ENCODE measurements around the gene GAPDH.
A peak's percentile ranks its signal among the peaks of the same experiment; 100 is the strongest.
"Not testable (repeated sequence)": the region's sequence is repeated elsewhere in the genome, so short reads cannot be mapped to it uniquely, and the experiment has no call there.

The GAPDH gene

DNA sequence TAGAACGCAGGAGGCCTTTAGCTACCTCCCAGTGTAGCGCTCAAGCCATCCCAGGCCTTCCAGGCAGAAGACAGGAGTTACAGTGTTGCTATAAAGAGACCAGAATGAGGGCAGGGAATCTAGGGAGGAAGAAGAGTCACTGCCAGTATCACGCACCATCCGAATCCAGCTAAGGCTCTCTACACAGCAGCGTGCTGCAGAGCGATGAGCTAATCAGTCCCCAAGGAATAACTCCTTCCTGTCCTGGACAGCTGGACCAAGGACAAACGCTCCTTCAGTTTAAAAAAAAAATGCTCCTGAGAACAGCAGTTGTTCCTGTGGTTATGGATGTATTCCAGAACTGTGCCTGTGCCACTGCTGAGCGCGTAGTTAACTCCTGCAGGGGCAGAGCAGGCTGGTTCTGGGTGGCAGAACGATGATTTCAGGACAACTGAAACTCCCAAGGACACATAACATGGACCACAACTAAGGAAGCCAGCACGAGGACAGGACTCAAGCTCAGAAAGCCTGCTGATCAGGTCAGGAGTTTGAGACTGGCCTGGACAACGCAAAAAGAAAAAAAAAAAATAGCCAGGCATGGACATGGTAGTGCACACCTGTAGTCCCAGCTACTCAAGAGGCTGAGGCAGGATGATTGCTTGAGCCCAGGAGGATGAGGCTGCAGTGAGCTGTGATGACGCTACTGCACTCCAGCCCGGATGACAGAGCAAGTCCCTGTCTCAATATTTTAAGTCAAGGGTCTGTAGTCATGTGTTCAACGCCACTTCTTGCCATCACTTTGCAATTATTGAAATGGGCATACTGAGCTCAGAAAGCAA lies 18.9 kb downstream of the GAPDH start:
- ChIA-PET CTCF (interaction anchor here (0.7 to 16.9 kb wide), 16 partner anchors 9 to 283 kb away, joined by 3 to 235 read pairs (median 4); partner anchors contain the start of genes GAPDH, MRPL51 and NOP2), POLR2A (interaction anchor here (0.6 to 10.4 kb wide), 8 partner anchors 12 to 200 kb away, joined by 3 to 359 read pairs (median 6); partner anchors contain the start of genes GAPDH, MLF2, NOP2 and VAMP1)
- TF ChIP-seq, protein P1, sequence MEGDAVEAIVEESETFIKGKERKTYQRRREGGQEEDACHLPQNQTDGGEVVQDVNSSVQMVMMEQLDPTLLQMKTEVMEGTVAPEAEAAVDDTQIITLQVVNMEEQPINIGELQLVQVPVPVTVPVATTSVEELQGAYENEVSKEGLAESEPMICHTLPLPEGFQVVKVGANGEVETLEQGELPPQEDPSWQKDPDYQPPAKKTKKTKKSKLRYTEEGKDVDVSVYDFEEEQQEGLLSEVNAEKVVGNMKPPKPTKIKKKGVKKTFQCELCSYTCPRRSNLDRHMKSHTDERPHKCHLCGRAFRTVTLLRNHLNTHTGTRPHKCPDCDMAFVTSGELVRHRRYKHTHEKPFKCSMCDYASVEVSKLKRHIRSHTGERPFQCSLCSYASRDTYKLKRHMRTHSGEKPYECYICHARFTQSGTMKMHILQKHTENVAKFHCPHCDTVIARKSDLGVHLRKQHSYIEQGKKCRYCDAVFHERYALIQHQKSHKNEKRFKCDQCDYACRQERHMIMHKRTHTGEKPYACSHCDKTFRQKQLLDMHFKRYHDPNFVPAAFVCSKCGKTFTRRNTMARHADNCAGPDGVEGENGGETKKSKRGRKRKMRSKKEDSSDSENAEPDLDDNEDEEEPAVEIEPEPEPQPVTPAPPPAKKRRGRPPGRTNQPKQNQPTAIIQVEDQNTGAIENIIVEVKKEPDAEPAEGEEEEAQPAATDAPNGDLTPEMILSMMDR (IDR thresholded peaks at IDR 0.05; ENCODE audit: insufficient read depth, low read length, missing control alignments): no peak
- DNase-seq (ENCODE audit: low read depth, low spot score): no peak
- H3K4me3 ChIP-seq (ENCODE audit: low read depth, low read length): peak overlapping the region; percentile 32

- ChIA-PET POLR2A (interaction anchor here (0.7 to 10.4 kb wide), 4 partner anchors 13 to 84 kb away, joined by 3 to 359 read pairs (median 5); partner anchors contain the start of genes GAPDH, NOP2 and VAMP1), CTCF (interaction anchor here (0.7 to 16.9 kb wide), 13 partner anchors 8 to 130 kb away, joined by 3 to 235 read pairs (median 5); partner anchors contain the start of genes GAPDH, MRPL51 and NOP2)
- peak overlapping the region; percentile 83 for H3K4me3 ChIP-seq (ENCODE audit: low read depth, low read length)
- no peak for DNase-seq (ENCODE audit: low read depth, low spot score)
- TF ChIP-seq, protein P1 (IDR thresholded peaks at IDR 0.05; ENCODE audit: insufficient read depth, low read length, missing control alignments): peak; percentile 78
These were observed 20.1 kb downstream of the GAPDH start for GRCh38 chr12:6554168-6555017.

DNA sequence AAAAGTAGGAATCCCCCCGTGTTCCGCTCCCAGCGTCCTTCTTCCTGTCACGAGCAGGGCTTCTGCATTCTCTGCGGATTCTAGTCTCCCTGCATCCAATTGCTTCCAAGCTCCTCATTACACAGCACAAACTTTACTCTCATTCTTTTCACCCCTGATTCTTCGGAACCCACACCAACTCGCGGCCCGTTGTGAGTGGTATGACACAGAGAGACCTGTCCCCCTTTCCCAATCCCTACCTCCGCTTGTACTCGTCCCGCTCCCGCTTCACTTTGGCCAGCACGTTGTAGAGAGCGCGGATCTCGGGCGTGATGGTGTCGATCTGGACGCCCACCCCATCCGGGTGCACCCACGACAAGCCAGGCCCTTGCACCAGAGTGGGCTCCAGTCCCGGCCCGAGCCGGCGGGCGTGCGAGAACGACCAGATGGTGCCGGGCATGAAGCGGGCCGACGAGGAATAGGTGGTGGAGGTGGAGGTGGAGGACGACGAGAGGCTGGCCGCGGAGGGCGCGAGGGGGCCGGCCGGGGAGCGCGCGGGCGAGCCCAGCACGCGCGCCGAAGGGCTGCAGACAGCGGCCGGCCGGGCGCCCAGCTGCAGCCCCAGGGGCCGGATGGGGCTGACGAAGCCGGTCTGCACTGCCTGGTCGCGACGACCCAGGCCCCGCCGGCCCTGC lies 20.8 kb downstream of the GAPDH start:
- no peak for DNase-seq (ENCODE audit: low read depth, low spot score)
- POLR2A ChIA-PET: interaction anchor here (0.7 to 10.4 kb wide), 3 partner anchors 17 to 85 kb away, joined by 3 to 359 read pairs (median 7); partner anchors contain the start of genes GAPDH and VAMP1
- peak overlapping the region; percentile 83 for H3K4me3 ChIP-seq (ENCODE audit: low read depth, low read length)
- CTCF ChIA-PET: interaction anchor here (0.5 to 16.9 kb wide), 10 partner anchors 7 to 131 kb away, joined by 3 to 235 read pairs (median 7); partner anchors contain the start of genes GAPDH, NOP2 and TAPBPL
- TF ChIP-seq, protein P1 (IDR thresholded peaks at IDR 0.05; ENCODE audit: insufficient read depth, low read length, missing control alignments): no peak

- not testable (repeated sequence) for H3K4me3 ChIP-seq (ENCODE audit: low read depth, low read length); DNase-seq (ENCODE audit: low read depth, low spot score)
- ChIA-PET POLR2A (interaction anchor here (2.8 kb wide), 1 partner anchor 17 kb away, joined by 15 read pairs; no protein-coding TSS in a partner anchor), CTCF (interaction anchor here (1.4 to 16.9 kb wide), 7 partner anchors 5 to 222 kb away, joined by 3 to 235 read pairs (median 28); partner anchors contain the start of genes GAPDH, IFFO1 and NOP2)
These were observed 22.1 kb downstream of the GAPDH start for GRCh38 chr12:6556496-6556817.

DNA sequence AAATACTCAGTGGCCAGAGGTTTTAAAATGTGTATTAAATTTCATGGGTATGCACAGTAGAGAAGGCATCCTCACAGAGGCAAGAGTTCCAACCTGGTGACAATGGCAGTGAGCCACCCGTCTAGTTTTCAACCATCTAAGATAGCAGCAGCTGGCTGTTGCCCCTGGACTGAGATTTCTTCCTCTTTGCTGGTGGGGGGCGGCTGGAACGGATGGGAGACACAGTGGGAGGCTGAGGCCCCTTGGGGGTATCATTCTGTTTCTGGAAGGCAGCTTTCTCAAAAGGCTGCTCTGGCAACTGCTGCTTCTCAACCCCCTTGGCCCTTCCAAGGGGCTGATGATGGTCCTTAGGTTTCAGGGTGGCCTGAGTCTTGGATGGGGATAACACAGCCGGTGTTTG lies 22.5 kb downstream of the GAPDH start:
- no peak overlapping the region for H3K4me3 ChIP-seq (ENCODE audit: low read depth, low read length)
- ChIA-PET CTCF (interaction anchor here (0.7 to 16.9 kb wide), 11 partner anchors 6 to 222 kb away, joined by 3 to 235 read pairs (median 3); partner anchors contain the start of genes GAPDH, IFFO1 and NOP2), POLR2A (interaction anchor here (1.0 to 2.8 kb wide), 2 partner anchors 11 to 18 kb away, joined by 3 to 15 read pairs; partner anchors contain the start of gene NOP2)
- DNase-seq (ENCODE audit: low read depth, low spot score): no peak
- TF ChIP-seq, protein P1 (IDR thresholded peaks at IDR 0.05; ENCODE audit: insufficient read depth, low read length, missing control alignments): no peak
